ENCODE data around the gene NHS.

DNA sequence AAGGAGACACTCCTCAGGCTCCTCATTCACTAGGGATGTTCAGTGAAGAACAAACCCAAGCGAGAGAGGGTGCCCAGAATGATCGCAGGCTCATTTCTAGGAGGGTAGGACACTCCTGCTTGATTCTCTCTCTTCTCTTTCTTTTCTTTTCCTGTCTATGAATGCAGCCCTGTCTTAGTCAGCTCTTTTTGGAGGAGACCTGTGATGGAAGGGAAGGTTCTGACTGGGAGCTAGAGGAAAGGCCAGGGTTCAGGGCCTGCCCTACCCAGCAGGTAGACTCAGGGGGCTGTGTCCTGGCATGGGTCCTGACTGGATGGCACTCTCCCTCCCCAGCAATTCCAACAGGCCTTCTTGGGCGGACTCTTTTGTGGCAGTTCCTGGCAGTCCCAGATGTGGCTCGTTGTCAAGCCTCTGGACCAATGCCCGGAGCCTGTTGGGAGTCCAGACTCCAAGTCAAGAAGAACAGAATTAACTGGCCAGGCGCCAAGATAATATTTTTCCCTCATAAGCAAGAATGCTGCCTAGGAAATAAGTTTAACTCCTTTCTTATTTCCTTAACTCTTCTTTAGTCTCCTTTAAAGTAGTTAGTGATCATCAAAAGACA is 222.9 kb downstream of the NHS start:
- TF ChIP-seq POLR2A (IDR thresholded peaks at IDR 0.05) (no peak), CTCF (IDR thresholded peaks at IDR 0.05) (no peak)
